GM19099 (cell line): ENCODE measurements around the gene NUP58.

ENCODE experiments used
- POLR2A ChIP-seq: IDR thresholded peaks from 3 replicates; pipeline ENCODE4 v1.6.1; 2011; ENCODE audit warnings: low read depth; ENCODE audit not compliant: insufficient read length; ENCODE audit errors: extremely low read depth

Gene NUP58

GRCh38 chr13:25286969-25287961 lies 14.2 kb upstream of the NUP58 start, which contains the start of gene MTMR6:
TSS of gene MTMR6 (minus strand) at chr13:25287488. CDS start at chr13:25287247, 241 bp downstream.
- peak; percentile 80 for TF ChIP-seq POLR2A

GRCh38 chr13:25288966-25289365 lies 12.5 kb upstream of the NUP58 start:
- TF ChIP-seq POLR2A, result no peak

DNA sequence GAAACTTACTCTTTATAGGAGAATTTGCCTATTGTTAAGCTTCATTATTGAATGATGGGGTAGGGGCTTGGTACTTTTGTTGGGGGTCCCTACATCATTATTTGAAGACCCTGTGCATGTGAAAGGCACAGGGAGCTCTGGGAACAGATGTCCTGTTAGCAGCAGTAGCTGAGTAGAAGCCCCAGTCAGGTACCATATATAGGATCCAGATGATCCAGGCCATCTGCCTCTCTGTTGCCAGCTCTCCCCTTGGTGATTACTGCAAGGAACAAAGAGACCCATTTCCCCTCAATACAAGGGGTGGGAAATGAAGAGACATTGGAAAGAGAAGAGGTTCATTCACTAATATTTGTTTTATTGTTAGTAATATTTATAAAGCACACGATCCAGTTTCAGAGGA lies 9.7 kb upstream of the NUP58 start:
- TF ChIP-seq POLR2A, result no peak

DNA sequence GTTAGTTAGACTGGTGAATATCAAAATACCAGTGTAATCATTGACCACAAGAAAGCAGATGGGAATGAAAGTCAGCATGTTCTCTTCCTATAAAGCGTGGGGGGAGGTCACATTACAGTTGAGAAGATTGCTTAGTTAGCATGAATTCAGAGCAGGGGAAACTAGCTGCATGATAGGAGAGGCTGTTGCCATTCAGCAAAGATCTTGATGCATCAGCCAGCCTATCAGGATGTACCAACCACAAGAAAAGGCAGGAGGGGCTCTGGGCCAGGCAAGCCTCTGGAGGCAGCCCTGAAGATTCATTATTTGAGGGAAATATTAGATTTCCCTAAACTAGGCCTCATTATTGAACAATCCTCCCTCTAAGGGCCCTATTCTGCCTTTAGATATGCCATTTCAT lies 9.1 kb upstream of the NUP58 start:
- no peak for TF ChIP-seq POLR2A

- TF ChIP-seq POLR2A, result no peak
These were observed 6.2 kb upstream of the NUP58 start for GRCh38 chr13:25295228-25295627.

DNA sequence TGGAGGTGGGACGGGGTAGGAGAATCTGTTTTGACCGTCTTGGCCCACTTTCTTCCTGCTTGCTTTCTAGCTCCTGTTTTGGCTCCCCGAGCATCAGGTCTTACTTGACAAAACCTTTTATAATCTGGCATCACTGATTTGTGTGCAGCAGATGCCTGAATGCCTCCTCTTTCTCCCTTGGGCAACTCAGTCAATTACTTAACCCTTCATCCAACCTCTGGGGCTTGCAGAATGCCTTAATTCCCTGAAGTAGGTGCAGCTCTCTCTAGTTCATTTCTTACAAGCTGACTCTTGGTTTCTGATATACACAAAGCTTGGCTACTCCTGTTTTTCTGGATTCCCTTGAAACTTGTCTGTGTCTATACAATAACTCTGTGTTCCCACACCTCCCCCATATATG lies 5.7 kb upstream of the NUP58 start:
- TF ChIP-seq POLR2A, result no peak

- no peak for TF ChIP-seq POLR2A
These were observed 521 bp upstream of the NUP58 start for GRCh38 chr13:25300861-25301346.

- TF ChIP-seq POLR2A, result no peak
These were observed 696 bp downstream of the NUP58 start for GRCh38 chr13:25302121-25302520.

GRCh38 chr13:25306671-25307464 lies 5.4 kb downstream of the NUP58 start:
- TF ChIP-seq POLR2A, result no peak

GRCh38 chr13:25310891-25311290 lies 9.5 kb downstream of the NUP58 start:
- TF ChIP-seq POLR2A, result no peak

DNA sequence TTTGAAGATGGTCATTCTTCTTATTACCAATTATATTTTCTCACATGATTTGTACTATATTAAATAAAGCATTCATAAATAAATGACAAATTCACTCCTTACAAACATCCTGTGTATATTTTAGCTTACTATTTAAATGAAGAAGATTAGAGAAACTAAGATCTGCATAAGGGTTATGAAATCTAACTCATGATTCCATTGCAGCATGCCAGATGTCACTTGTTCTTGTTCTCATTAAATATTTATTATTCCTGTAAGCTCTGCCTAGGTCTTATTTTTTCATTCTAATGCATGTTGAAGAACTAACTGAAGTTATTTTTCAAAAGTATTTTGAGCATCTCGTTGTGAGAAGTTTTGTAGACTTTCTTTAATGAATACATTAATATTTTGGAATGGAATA lies 18.3 kb downstream of the NUP58 start:
- no peak for TF ChIP-seq POLR2A

- no peak for TF ChIP-seq POLR2A
These were observed 22.7 kb downstream of the NUP58 start for GRCh38 chr13:25324100-25324499.

- TF ChIP-seq POLR2A, result no peak
These were observed 28.3 kb downstream of the NUP58 start for GRCh38 chr13:25329706-25330105.

- TF ChIP-seq POLR2A, result no peak
These were observed 29.1 kb downstream of the NUP58 start for GRCh38 chr13:25330541-25330940.

GRCh38 chr13:25335856-25336255 lies 34.4 kb downstream of the NUP58 start:
- TF ChIP-seq POLR2A, result no peak

GRCh38 chr13:25345576-25345975 lies 44.2 kb downstream of the NUP58 start:
- TF ChIP-seq POLR2A, result no peak

GRCh38 chr13:25347151-25347550 lies 45.7 kb downstream of the NUP58 start:
- no peak for TF ChIP-seq POLR2A
